PFSK-1 (cell line): ENCODE results near the gene HOMER1.

Experiments used
- FOXP2 ChIP-seq: optimal IDR thresholded peaks from 2 replicates; pipeline ENCODE3; 2011; ENCODE audit warnings: borderline replicate concordance, control low read depth, inconsistent platforms; ENCODE audit not compliant: insufficient read depth; ENCODE audit errors: extremely low read length, extremely low read depth
- POLR2AphosphoS5 ChIP-seq: IDR thresholded peaks from 2 replicates; pipeline ENCODE4 v1.6.1; 2012; ENCODE audit warnings: low read depth, mild to moderate bottlenecking, control low read depth, low read length, moderate library complexity
- REST ChIP-seq, 2 experiments: IDR thresholded peaks; 2 replicates each; pipeline versions ENCODE4 v1.6.1 to v1.8.0; 2011 to 2012; ENCODE audit warnings: low read depth in 2 of 2, low read length in 2 of 2, control low read depth in 1 of 2, inconsistent platforms in 1 of 2, mild to moderate bottlenecking in 1 of 2, moderate library complexity in 1 of 2; ENCODE audit not compliant: insufficient read depth in 1 of 2
- SIN3A ChIP-seq: IDR thresholded peaks from 2 replicates; pipeline ENCODE4 v1.6.1; 2012; ENCODE audit warnings: mild to moderate bottlenecking, low read length, moderate library complexity, borderline replicate concordance; ENCODE audit not compliant: insufficient read depth
- TAF1 ChIP-seq: IDR thresholded peaks from 2 replicates; pipeline ENCODE4 v1.6.1; 2012; ENCODE audit warnings: low read length, control low read depth, borderline replicate concordance; ENCODE audit not compliant: insufficient read depth

The HOMER1 gene

GRCh38 chr5:79413112-79413511 lies 100.8 kb downstream of the HOMER1 start:
- TF ChIP-seq TAF1, result no peak
- TF ChIP-seq FOXP2, result no peak
- no peak for TF ChIP-seq POLR2AphosphoS5
- no peak for TF ChIP-seq REST (IDR thresholded peaks at IDR 0.05; ENCODE audit: insufficient read depth in 1 of 2, low read depth in 2 of 2, low read length in 2 of 2)
- no peak for TF ChIP-seq SIN3A

DNA sequence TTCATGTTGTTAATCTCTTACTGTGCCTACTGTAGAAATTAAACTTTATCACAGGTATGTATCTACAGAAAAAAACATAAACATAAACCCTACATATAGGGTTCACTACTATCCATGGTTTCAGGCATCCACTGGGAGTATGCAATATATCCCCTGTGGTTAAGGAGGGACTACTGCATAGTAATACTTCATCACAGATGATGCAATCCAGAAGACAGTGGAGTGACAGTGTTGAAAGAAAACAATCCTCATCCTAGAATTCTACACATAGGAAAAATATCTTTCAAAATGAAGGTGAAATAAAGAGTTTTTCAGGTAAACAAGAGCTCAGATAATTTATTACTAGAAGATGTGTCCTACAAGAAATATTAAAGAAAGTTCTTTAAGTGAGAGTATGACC lies 105.9 kb downstream of the HOMER1 start:
- TF ChIP-seq REST (IDR thresholded peaks at IDR 0.05; ENCODE audit: insufficient read depth in 1 of 2, low read depth in 2 of 2, low read length in 2 of 2) (no peak), FOXP2 (no peak), POLR2AphosphoS5 (no peak)

GRCh38 chr5:79407591-79407990 lies 106.3 kb downstream of the HOMER1 start:
- no peak for TF ChIP-seq FOXP2

- TF ChIP-seq TAF1, result no peak
- TF ChIP-seq POLR2AphosphoS5, result no peak
- no peak for TF ChIP-seq SIN3A
- TF ChIP-seq FOXP2, result no peak
- no peak for TF ChIP-seq REST (IDR thresholded peaks at IDR 0.05; ENCODE audit: insufficient read depth in 1 of 2, low read depth in 2 of 2, low read length in 2 of 2)
Observed at GRCh38 chr5:79401216-79401615, 112.7 kb downstream of the HOMER1 start.

GRCh38 chr5:79399046-79399445 lies 114.9 kb downstream of the HOMER1 start:
- TF ChIP-seq FOXP2, result no peak
- no peak for TF ChIP-seq REST (IDR thresholded peaks at IDR 0.05; ENCODE audit: insufficient read depth in 1 of 2, low read depth in 2 of 2, low read length in 2 of 2)
- no peak for TF ChIP-seq TAF1
- no peak for TF ChIP-seq POLR2AphosphoS5

DNA sequence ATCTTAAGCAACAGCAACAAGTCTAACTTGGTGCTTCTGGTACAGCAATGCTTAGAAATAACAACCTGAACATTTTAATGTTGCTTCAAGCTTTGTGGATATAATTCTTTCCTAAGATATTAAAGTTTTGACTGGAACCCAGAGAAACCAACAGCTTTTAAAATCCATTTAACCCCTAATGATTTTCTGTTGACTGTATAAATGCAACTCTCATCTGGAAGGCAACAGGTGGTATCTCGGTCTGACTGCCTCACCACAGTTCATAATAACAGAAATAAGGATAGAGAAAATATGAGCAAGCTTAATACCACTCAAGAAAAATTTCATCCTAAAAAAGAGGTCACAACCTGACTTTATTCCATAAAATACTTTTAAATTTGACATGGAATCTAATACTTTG lies 116.9 kb downstream of the HOMER1 start:
- TF ChIP-seq SIN3A (no peak), REST (IDR thresholded peaks at IDR 0.05; ENCODE audit: insufficient read depth in 1 of 2, low read depth in 2 of 2, low read length in 2 of 2) (no peak), FOXP2 (no peak), POLR2AphosphoS5 (no peak), TAF1 (no peak)
